GM12874 (cell line): ENCODE measurements around the gene CNOT1.

ENCODE experiments used
- TF ChIP-seq, protein P1 (sequence below): IDR thresholded peaks from 2 replicates; pipeline ENCODE4 v1.5.1; 2011; ENCODE audit warnings: low read depth, mild to moderate bottlenecking, control low read depth, low read length, moderate library complexity; ENCODE audit not compliant: insufficient read depth

CNOT1 gene

DNA sequence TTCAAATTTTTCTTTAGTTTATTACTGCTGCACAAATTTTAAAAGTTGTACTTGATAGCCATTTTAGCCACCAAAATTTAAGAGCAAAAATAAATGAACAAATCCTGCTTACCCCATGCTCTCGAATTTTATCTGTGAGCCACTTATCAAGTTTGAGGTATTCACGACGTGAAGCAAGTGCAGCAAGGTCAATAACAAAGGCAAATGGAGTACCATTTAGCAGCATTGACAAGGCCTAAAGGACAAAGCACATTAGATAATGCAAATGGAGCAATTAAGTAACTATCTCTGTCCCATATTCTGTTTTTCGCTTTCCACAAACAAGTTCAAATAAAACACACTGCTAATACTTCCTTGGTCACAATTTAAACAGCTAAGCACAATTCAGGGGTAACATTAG, 54.7 kb downstream of the CNOT1 start:
- TF ChIP-seq, protein P1, sequence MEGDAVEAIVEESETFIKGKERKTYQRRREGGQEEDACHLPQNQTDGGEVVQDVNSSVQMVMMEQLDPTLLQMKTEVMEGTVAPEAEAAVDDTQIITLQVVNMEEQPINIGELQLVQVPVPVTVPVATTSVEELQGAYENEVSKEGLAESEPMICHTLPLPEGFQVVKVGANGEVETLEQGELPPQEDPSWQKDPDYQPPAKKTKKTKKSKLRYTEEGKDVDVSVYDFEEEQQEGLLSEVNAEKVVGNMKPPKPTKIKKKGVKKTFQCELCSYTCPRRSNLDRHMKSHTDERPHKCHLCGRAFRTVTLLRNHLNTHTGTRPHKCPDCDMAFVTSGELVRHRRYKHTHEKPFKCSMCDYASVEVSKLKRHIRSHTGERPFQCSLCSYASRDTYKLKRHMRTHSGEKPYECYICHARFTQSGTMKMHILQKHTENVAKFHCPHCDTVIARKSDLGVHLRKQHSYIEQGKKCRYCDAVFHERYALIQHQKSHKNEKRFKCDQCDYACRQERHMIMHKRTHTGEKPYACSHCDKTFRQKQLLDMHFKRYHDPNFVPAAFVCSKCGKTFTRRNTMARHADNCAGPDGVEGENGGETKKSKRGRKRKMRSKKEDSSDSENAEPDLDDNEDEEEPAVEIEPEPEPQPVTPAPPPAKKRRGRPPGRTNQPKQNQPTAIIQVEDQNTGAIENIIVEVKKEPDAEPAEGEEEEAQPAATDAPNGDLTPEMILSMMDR = no peak

DNA sequence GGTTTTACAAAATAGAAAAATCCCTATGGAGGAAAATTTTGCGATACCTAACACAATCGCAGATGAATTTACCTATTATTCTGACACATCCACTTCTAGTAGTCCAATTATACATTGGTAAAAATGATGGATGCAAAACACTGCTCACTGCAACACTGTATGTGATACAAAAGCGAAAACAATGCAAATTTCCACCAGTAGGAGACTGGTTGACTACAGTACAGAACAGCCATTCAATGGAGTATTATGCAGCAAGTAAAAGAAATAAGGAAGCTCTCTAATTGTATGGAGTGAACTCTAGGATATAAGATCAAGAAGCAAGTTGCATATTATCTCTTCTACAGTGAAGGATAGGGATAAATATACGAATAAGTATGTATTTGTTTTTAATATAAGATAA, 65.9 kb downstream of the CNOT1 start:
- TF ChIP-seq, protein P1 = no peak

DNA sequence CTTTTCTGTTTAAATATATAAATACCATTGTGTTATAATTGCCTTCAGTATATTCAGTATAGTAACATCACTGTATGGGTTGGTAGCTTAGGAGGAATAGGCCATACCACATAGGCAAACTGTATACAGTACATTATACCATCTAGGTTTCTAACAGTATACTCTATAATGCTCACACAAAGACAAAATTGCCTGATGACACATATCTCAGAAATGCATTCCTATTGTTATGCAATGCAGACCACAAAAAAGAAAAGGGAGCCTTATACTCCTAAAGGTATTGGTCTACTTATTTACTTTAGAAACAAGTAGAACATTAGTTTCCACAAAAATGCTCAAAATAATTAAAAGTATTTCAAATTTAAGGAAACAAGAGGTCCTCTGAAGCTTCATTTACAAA, 66.4 kb downstream of the CNOT1 start:
- TF ChIP-seq, protein P1 = no peak

DNA sequence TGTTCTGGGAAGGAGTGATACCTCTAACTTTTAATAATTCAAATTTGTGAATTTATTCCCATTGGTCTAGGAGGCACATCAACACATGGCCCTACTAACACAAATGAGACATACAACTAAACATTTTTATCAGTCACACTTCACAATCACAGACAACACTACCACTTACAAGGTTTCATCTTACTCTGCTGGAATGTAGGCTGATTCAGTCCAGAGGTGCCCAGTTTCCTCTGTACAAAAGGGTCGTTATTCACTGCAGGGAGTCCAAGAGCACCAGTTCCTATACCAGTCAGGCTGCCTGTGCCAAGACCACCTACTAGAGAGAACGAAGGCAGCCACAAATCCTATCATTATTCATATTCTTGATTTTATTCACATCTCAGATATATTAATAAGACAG, 72.9 kb downstream of the CNOT1 start:
- TF ChIP-seq, protein P1 = no peak

DNA sequence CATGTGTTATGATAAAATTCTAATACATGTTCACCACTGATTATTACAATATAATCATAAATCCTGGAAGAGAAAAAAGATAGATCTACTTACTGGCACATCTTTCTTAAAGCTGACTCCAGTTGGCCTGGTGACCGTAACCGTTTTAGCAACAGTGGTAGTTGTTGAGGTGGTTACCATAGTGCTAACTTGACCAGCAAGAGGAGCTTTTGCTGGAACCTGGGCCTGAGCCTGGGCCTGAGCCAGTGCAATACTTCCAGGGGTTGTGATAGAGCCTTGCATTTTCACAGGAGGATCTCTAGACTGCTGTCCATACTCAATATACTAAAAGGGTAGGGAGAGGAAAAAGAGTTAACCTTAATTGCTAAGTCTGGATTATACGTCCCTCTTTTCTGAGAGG, 78.1 kb downstream of the CNOT1 start:
- TF ChIP-seq, protein P1 = no peak

DNA sequence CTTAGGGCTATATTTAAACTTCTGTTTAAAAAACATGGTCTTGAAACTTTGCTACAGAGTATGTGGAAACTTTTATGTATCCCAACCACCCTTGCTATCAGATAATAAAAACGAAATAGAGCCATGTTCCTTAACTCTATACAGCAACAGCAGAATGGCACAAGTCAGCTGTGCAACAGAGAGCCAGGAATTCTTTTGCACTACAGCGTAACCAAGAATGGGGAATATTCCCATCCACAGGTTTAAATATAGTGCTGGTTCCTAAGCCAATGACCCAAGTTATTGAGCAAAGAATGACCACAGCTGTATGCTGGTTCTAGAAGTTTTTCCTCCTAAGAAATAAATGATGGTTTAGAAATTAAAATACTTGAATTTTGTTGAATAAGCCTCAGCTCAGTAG, 81.2 kb downstream of the CNOT1 start:
- TF ChIP-seq, protein P1 = no peak

DNA sequence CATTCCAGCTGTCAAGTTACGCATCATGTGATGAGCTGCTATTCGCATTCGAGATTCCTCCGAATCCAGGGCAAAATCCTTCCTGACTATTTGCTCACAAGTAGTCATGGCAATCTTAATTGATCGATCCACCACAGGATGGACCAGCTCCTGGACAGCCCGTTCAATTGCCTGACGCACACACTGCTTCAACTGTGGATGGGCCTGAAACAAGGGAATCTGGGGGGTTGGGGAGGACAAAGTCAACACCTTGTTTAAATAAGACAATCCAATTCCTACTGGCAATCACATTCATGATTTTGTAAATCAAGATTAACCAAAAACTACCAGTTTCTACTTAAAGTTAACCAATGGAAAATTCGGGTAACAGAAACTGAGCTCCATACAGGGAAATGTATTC, 85.9 kb downstream of the CNOT1 start:
- TF ChIP-seq, protein P1 = no peak

DNA sequence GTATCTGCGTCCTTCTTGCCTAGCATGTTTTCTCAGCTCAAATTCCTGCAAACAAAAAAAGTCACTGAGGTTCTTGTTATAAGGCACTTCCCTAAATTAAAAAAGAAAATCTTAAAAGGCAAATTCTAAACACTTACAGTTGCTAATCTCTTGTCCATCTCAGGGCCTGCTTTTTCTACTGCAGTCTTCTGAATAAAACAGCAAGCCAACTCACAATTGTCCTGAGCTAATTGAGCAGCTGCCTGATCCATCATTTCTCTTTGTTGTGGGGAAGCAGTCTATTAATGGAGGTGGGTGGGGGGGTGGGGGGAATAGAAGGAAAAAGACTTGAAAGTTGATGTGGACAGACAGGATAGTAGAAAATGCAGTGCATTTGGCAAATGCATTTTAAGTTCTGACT, 87.3 kb downstream of the CNOT1 start:
- TF ChIP-seq, protein P1 = no peak
